ENCODE measurements around the gene FHAD1.

The FHAD1 gene

DNA sequence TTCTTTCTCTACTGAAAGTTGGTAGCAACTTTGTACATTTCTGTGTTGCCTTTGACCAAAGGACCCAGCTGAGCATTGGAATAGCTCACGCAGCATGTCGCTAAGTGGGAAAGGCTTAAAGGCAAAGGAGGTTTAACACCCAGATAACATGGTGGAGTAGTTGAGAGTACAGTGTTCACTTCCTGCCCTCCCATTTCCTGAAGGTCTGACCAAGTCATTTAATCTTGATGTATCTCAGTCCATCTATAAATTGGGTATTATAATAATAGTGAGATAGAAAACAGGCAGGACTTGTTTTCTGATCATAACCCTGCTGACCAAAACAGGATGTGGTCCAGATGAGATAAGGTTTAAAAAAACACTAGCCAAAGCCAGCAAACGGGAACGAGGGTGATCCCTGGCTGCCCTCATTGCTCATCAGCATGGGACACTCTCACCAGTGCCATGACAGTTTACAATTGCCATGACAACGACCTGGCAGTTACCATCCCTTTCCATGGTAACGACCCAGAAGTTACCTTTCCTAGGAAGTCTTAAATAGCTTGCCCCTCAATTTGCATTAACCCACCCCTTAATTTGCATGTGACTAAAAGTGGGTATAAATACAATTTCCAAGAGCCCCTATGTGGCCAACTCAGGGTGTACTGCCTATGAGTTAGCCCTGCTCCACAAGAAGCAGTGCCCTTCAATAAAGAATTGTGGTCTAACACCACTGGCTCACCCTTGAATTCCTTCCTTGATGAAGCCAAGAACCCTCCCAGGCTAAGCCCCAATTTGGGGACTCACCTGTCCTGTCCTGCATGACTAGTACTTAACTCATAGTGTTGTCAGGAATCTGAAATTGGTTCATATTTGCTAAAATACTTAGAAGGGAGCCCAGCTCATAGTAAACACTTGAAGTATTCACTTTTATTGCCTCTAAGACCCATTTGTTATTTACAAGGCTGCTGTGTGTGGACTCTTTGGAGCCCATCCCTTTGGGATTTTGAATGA lies 28.4 kb upstream of the FHAD1 start:
- DNase-seq: peak; percentile 27 to 34

DNA sequence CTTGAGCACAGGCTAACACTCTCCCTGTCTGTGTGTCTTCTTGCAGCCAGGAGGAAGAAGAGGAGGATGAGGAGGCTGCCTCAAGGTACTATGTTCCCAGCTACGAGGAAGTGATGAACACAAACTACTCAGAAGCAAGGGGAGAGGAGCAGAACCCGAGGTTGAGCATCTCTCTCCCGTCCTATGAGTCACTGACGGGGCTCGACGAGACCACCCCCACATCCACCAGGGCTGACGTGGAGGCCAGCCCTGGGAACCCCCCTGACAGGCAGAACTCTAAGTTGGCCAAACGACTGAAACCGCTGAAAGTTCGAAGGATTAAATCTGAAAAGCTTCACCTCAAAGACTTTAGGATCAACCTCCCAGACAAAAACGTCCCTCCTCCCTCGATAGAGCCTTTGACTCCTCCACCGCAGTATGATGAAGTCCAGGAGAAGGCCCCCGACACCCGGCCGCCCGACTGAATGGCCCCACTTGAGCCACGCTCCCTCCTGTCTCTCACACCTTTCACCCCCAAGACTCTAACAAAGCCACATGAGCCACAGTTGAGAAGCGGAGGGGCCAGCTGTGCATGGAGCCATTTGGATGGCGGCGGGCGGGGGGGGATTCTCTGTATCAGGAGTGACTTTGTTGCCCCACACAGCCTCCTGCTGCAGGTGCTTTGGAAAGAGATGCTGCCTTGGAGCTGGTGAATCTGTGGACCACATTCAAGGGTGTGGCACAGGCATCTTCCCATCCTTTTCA lies 27.6 kb upstream of the FHAD1 start:
- no peak for DNase-seq

DNA sequence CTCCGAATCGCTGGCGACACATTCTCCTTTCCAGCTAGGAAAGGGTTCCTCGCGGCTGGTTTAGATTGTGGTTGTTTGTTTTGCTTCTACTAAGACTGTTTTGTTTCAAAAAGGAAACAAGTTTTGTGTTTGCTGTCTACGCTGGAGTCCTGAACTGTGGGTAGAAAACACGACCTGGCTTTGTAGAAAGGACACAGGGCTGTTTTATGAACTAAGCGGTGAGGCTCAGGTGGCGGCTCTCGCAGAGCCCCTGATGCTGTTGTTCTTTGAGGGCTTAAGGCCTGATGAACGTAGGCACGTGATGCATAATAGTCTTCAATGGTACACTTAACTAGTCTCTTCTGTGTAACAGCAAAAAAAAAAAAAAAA lies 27.0 kb upstream of the FHAD1 start:
- no peak for DNase-seq

DNA sequence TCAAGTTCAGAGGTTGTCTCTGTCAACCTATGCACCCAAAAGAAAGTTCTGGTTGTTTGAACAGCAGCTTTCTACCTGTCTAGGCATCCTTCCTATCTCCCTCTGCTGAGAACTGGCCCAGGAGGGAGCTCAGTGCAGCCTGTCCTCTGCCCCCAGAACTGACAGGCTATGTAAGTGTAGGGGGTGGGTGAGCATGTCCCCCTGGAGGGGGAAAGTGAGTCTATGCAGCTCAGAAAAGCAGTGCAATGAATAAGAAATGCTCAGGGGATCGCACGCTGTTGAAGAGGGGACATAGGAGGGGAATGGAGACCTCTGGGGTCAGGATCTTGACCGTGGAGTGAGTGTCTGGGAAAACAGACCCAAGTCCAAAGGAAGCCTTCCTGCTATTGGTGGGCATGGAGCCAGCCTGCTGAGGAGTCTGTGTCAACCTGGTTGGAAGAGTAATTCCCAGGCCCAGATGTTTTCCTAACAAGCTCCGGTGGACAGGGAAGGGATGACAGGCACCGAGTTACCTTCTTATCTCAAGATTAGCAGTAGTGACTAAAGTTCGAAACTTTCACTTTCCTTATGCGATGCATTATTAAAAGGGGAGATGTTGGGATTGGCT lies 26.1 kb upstream of the FHAD1 start:
- DNase-seq: no peak

DNA sequence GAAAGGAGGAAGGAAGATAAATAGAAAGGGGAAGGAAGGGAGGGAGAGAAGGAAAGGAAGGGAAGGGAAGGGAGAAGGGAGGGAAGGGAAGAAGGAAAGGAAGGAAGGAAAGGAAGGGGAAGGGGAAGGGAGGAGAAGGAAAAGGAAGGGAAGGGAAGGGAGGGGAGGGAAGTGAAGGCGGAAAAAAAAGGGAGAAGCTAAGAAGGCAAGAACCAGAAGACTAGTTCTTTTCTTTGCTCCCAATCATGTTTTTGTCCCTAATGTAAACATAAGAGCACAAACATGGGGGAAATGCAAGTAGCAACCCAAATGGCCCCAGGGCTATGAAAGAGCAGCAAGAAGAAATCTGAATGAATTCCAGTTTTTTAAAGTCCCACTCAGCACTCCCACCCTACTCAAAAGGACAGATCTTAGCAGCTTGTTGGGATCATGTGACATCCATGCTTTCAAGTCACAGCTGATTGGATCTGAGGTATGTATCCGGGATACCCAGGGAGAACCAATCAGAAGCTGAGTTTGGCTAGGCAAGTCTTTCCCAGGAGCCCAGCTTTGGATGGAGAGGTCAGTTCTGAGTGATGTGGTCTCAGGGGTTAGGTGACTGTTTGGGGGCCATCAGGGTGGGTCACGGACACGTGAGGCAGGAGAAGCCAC lies 24.2 kb upstream of the FHAD1 start:
- no peak for DNase-seq

DNA sequence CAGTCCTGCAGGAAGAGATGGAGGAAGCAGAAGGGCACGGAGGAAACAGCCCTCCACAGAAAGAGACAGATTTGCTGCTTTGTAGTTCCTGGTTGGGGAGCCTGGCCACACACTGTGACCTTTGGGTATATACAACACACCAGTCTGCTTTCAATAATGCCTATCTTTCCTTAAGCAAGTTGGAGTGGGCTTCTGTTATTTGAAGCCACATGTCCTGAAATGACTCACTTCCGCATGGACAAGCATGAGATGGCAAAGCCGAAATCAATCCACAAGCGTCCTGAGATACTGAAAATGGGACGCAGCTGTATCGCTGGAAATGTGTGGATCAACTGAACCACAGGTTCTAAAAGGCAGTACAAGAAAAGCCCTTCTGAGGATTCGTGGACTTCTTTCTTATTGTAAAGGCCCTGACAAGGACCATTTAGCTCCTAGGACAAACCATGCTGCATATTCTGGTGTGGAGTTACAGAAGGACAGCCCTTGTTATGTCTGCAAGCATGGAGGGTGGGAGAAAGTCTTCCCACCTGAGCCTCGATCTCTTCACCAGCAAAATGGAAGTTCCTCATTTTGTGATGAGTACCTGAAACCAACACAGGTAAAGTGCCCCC lies 22.7 kb upstream of the FHAD1 start:
- no peak for DNase-seq

DNA sequence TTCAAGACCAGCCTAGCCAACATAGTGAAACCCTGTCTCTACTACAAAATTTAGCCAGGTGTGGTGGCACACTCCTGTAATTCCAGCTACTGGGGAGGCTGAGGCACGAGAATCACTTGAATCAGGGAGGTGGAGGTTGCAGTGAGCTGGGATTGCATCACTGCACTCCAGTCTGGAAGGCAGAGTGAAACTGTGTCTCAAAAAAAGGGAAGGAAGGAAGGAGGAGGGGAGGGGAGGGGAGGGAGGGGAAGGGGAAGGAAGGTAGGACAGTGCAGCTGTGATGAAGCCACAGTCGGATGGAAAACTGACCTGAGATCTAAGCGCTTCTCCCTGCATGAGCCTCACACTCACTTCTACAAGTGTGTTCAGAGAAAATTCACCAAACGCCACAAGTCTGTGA lies 22.0 kb upstream of the FHAD1 start:
- DNase-seq: no peak

DNA sequence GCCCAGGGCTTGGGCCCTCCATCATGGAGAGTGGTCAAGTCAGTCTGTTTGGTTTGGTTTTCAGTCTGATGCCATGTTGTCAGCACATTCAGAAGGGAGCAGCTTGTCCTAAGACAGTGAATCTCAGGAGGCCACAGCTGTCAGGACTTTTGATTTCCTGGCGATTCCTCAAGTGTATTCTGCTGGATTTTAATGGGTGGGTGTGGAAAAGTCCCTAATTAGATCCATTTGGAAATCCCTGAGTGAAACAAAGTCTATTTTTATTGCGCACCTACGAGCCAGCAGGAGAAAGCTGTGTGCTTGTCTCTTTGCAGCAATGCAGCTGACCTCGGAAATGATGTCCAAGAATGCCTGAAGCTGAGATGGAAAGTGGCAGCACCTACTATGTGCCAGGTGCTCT lies 21.6 kb upstream of the FHAD1 start:
- no peak for DNase-seq

DNA sequence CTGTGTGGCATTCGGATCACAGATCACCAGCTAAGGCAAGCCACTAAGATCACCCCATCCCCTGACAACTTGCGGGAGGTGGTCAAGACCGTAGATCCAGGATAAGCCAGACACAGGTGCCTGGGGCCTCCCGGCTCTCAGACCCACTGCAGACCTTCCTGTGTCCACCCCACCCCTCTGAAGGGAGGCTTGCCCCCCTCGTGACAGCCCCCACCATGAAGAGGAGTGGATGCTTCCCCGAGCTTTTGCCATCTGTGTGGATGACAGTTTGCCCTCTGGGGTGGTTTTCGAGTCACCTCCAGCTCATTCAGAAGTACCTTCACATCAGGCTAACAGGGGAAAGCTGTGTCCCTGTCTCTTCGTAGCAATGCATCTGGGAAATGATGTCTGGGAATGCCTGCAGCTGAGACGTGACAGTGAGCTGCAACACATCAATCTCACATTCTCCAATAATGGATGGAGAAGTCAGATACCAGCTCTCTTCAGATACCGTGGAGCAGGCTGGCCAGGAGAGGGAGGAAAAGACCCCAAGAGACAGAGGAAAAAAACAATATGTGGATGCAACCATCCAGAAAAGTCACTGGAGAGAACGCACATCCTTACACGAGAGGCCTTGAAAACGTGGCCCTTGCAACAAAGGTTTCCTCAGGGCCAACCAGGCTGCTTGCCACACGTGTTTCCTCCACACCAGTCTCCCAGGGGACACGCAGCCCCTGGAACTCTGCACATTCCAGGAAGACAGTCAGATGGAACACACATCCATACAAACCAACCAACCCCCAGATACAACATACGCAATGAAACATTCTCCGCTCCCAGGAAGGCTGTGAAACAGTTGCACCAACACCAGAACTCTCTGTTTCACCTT lies 20.4 kb upstream of the FHAD1 start:
- DNase-seq: no peak

DNA sequence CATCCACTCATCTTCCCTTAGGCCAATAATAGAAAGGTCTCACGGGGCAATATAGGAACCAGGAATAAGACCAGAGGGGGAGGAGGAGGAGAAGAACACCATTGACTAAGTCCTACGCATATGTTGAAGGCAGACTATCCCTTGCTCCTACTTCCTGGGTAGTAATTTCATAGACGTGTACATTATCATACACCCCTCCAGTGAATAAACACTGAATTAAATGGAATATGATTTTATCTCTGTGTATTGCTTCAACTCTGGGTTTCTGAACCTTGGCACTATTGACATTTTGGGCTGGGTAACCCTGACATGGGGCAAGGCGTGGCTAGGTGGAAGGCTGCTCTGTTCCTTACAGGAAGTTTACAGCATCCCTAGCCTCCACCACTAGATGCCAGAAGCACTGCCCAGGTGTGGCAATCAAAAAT lies 17.3 kb upstream of the FHAD1 start:
- DNase-seq: no peak

DNA sequence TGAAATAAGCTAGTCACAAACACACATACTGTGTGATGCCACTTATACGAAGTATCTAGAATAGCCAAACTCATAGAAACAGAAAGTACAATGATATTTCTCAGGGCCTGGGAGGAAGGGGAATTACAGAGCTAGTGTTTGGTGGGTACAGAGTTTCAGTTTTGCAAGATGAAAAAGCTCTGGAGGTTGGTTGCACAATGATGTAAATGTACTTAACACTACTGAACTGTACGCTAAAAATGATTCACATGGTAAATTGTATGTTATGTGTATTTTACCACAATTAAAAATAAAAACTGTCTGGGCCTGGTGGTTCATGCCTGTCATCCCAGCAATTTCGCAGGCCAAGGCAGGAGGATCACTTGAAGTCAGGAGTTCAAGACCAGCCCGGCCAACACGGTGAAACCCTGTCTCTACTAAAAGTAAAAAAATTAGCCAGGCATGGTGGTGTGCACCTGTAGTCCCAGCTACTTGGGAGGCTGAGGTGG lies 15.3 kb upstream of the FHAD1 start:
- DNase-seq: no peak

DNA sequence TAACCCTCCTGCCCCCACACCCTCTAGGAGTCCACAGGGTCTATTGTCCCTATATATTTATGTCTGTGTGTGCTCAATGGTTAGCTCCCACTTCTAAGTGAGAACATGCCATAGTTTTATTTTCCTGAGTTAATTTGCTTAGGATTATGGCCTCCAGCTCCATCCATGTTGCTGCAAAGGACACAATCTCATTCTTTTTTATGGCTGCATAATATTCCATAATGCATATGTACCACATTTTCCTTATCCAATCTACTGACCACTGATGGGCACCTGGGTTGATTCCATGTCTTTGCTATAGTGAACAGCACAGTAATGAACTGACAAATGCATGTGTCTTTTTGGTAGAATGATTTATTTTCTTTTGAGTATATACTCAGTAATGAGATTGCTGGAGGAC lies 13.3 kb upstream of the FHAD1 start:
- no peak for DNase-seq

DNA sequence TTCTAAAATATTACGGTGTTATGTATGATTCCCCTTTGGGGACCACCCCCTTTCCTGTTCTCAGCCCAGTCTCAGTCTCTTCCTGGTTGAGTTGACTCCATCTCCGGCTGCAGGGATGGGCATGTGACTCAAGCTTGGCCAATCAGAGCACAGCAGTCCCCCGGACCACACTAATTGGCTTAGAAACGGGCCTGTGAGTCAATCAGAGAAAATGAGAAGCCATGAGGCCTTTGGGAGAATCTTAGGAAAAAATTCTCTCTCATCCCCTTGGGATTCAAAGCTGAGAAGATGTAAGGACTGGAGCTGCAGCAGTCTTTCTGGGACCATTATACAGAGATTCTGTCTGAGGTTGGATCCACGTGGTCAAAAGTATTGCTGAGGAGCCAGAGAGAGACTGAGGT lies 10.7 kb upstream of the FHAD1 start:
- no peak for DNase-seq

DNA sequence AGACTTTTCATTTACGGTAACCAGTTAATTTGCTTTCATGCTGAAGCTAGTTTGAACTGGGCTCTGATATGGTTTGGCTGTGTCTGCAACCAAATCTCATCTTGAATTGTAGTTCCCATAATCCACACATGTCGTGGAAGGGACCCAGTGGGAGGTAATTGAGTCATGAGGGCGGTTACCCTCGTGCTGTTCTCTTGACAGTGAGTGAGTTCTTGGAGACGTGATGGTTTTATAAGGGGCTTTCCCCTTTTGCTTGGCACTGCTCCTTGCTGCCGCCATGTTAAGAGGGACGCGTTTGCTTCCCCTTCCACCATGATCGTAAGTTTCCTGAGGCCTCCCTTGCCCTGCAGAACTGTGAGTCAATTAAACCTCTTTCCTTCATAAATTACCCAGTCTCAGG lies 10.3 kb upstream of the FHAD1 start:
- no peak for DNase-seq

DNA sequence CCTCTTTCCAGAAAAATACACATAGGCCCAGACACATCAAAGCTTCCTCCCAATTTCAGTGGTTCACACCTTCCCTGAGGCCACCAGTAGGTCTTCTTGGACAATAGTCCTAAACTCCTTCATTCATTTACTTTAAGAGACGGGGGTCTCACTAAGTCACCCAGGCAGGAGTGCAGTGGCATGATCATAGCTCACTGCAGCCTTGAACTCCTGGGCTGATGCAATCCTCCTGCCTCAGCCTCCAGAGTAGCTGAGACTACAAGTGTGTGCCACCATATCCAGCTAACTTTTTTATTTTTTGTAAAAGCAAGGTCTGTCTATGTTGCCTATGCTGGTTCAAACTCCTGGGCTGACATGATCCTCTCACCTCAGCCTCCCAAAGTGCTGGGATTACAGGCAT lies 8.2 kb upstream of the FHAD1 start:
- no peak for DNase-seq

DNA sequence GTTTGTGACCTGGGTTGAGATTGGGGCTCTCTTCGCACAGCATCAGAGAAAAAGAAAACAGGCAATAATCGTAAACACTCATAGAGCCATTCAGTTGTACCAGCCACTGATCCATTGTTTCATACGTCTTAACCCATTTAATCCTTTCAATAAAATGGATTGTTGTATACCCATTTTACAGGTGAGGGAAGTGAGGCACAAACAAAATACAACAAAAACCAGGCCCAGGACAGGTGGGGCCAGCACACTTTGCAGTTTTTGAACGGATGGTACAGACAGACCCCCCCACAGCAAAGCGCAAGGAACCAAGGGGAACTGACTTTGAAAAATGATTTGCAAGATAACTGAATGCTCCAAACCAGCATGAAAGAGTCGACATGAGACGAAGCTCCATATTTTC lies 4.3 kb upstream of the FHAD1 start:
- DNase-seq: no peak

DNA sequence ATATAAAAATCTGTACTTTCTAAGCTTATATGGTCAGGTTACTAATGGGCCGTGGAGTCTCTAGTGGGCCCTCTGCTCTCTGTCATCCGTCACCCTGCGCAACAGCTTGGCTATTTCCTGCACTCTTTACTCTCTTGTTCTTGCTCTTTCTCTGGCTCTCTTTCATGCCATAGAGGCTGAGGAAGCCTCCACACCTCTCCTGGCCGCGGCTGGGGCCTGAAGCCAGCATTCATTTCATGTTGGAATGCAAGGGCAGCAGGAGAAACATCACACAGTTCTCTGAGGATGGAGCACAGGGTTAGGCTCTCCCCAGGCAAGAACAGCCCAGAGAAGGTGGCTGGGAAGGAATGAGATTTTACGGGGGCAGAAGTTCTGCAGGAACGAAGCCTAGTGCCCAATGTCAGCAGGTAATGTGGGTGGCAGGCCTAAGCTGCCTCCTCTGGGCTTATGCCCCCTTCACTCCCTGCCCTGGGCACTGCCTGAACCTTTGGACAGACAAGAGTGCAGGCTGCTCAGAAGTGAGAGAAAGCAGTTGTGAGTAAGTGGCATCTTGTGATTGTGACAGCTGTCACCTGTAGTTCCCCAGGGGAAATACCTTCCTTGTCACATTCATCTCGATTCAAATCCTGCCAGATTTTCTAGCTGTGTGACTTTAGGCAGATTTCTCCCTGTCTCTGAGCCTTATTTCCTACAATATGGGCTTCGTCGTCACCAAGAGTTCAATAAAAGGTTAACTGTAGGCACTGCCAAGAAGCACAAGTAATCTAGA lies 3.6 kb upstream of the FHAD1 start:
- no peak for DNase-seq

DNA sequence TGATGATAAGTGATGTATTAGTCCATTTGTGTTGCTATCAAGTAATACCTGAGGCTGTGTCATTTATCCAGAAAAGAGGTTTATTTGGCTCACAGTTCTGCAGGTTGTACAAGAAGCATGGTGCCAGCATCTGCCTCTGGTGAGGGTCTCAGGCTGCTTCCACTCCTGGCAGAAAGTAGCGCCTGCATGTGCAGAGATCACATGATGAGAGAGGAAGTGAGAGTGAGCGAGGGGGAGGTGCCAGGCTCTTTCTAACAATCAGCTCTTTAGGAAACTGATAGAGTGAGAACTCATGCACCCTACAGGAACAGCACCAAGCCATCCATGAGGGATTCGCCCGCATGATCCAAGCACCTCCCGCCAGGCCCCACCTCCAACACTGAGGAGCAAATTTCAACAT lies 2.2 kb upstream of the FHAD1 start:
- no peak for DNase-seq

DNA sequence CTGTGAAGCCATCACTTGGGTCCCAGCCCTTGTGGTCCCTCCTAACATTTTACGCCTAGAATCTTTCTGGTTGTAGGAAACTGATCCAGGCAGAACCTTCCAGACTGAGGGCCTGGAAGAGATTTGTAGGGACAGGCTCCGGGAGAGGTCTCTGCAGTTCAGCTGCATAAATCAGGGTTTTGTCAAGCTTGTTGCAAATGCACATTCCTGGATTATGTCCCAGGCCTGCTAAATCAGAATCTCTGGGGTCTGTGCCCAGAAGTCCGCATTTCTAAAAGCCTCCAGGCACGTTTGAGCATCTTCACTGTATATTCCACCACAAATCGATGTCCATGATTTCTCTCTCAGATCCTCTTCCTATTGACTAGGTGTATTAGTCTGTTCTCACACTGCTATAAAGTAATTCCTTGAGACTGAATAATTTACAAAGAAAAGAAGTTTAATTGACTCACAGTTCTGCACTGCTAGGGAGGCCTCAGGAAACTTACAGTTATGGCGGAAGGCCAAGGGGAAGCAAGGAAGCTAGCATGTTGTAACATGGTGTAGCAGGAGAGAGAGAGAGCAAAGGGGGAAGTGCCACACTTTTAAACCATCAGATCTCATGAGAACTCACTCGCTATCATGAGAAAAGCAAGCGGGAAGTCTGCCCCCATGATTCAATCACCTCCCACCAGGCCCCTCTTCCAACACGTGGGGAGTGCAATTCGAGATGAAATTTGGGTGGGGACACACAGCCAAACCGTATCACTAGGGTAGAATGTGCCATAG lies 1.2 kb upstream of the FHAD1 start:
- DNase-seq: no peak

DNA sequence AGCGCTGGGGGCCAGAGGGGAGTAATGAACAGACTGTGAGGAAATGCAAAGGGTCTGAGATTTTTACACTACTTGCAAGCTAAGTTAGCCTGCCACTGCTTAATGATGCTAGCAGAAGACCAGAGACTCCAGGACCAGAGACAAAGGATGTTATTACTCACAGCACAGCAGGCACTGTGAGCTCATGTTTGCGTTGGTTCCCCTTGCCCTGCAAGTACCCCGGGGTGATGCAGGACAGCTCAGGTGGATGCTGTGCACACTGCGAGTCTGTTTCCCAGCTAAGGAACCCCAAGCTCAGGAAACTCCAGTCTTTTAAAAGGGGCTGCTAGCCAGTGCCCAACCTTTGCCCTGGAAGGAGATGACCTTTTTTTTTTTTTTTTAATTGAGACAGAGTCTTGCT lies 1.2 kb downstream of the FHAD1 start:
- no peak for DNase-seq

Measured in NCI-H526 (cell line).